T-helper 2 cell treated with Interferon-gamma antibody and Interleukin-4, amounts not matched to agents 100 ng/mL and 5 ng/mL, for 36 hours (primary cell): ENCODE data around the gene XRCC3. TPM values are rescaled to one million over a fixed set of nuclear protein-coding genes. Genes with fewer than 3 reads are reported as not detected.

Source experiments
- intact Hi-C: fragments of 100-400 bp; cut with micrococcal nuclease; formaldehyde crosslinking; loops from one replicate; pipeline ENCODE4 v1.15.1; 2023
- total RNA-seq: library from RNA; stranded (reverse); gene quantifications from 2 replicates; pipeline ENCODE4 v1.2.3, GENCODE V29; 2022

XRCC3 gene
- total RNA-seq, 1 donor from 2014 or later, result 47.9 TPM

GRCh38 chr14:103726474-103726873, 11.2 kb upstream of the XRCC3 start:
- intact Hi-C loops, result no loop called here

GRCh38 chr14:103725739-103726395, 10.6 kb upstream of the XRCC3 start:
- intact Hi-C loops, result no loop called here

GRCh38 chr14:103725001-103725682, 9.9 kb upstream of the XRCC3 start:
- intact Hi-C loops, result no loop called here

- intact Hi-C loops, result no loop called here
These were observed 8.9 kb upstream of the XRCC3 start for GRCh38 chr14:103724116-103724515.

- intact Hi-C loops, result no loop called here
These were observed 8.5 kb upstream of the XRCC3 start for GRCh38 chr14:103723748-103724081.

- intact Hi-C loops, result no loop called here
These were observed 6.3 kb upstream of the XRCC3 start for GRCh38 chr14:103721334-103722120.

- intact Hi-C loops, result loop anchor here (5.0 kb wide), 1 partner anchor 1773 kb away; the partner anchor contains the start of gene TEDC1
These were observed 4.5 kb upstream of the XRCC3 start for GRCh38 chr14:103719751-103720150.

- intact Hi-C loops, result loop anchor here (5.0 kb wide), 1 partner anchor 1774 kb away; the partner anchor contains the start of gene TEDC1
These were observed 3.3 kb upstream of the XRCC3 start for GRCh38 chr14:103718572-103718971.

- intact Hi-C loops, result loop anchor here (5.0 kb wide), 1 partner anchor 1775 kb away; the partner anchor contains the start of gene TEDC1
These were observed 1.7 kb upstream of the XRCC3 start for GRCh38 chr14:103716899-103717411.

- intact Hi-C loops, result loop anchor here (5.0 kb wide), 1 partner anchor 1776 kb away; the partner anchor contains the start of gene TEDC1
These were observed 995 bp upstream of the XRCC3 start for GRCh38 chr14:103716091-103716801.

GRCh38 chr14:103714063-103714724, 1.1 kb downstream of the XRCC3 start:
- intact Hi-C loops, result loop anchor here (2.0 kb wide), 1 partner anchor 151 kb away; the partner anchor contains the start of genes BAG5 and COA8

GRCh38 chr14:103713304-103714062, 1.8 kb downstream of the XRCC3 start:
- intact Hi-C loops, result loop anchor here (2.0 kb wide), 1 partner anchor 151 kb away; the partner anchor contains the start of genes BAG5 and COA8

GRCh38 chr14:103712633-103713247, 2.5 kb downstream of the XRCC3 start:
- intact Hi-C loops, result no loop called here

- intact Hi-C loops, result no loop called here
These were observed 3.5 kb downstream of the XRCC3 start for GRCh38 chr14:103711516-103712431.

- intact Hi-C loops, result no loop called here
These were observed 4.4 kb downstream of the XRCC3 start for GRCh38 chr14:103710771-103711377.

- intact Hi-C loops, result no loop called here
These were observed 5.4 kb downstream of the XRCC3 start for GRCh38 chr14:103709814-103710213.

- intact Hi-C loops, result no loop called here
These were observed 6.5 kb downstream of the XRCC3 start for GRCh38 chr14:103708750-103709187.
